ENCODE measurements around the gene PCOLCE2.

Gene PCOLCE2

GRCh38 chr3:142863930-142864920, 24.7 kb downstream of the PCOLCE2 start:
- no peak for DNase-seq (ENCODE audit: low spot score)

GRCh38 chr3:142863010-142863817, 25.7 kb downstream of the PCOLCE2 start:
- no peak for DNase-seq (ENCODE audit: low spot score)

GRCh38 chr3:142861926-142862325, 27.0 kb downstream of the PCOLCE2 start:
- DNase-seq (ENCODE audit: low spot score): no peak

- no peak for DNase-seq (ENCODE audit: low spot score)
These were observed 30.8 kb downstream of the PCOLCE2 start for GRCh38 chr3:142858043-142858442.

- no peak for DNase-seq (ENCODE audit: low spot score)
These were observed 31.8 kb downstream of the PCOLCE2 start for GRCh38 chr3:142857056-142857455.

DNA sequence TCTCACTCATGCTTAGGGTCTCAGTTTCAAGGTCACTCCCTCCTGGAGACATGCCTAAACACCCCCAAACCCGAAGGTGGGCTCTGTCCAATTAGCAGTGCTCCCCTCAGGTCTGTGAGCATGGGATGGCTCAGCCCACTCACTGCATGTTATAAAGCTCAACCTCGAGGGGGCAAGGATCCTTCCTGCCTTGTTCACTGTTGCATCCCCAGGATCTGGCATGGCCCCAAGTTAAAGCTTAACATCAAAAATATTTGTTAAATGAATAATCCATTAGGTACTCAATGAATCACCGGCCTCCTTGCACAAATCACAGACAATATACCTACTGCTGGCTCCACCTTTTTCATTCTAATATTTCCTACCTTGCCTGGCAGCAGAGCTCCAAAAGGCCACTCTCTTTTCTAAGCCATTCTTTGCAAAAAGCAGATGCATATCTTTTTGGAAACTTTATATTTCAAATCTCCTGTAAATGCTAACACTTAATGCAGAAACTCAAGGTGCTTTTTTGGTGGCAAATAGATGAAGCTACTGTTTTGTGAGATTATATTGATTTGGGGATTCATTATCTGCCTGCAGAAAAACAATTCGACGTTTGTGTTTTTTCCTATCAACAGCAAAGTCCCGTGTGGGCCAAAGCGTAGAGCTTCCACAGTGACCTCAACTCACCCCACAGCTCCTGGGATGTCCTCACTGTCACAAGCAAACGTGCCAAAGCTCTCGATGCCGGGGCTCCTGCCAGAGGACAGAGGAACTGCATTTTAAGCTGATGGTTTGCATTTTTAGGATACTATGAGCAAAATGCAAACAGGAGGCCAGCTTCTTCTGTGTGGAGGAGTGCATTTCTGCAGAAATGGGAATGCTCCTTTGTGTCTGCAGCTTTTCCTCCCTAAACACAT, 35.4 kb downstream of the PCOLCE2 start:
- no peak for DNase-seq (ENCODE audit: low spot score)

DNA sequence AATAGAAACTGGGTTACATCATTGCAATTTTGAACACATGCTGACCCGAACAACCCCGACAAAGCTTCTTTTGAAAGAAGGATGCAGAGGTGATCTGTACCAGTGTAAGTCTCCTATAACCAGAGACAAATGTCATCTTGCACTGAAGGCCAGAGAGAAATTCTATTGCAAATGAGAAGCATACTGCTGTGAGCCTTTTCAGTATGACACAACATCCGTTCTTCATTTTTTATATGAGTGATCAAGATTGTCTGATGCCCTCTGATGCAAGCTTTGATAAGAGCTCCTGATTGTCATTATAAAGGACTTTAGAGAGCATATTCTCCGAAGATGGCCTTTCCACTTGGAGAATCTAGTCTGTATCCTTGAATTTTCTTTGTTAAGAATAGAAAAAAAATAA, 36.9 kb downstream of the PCOLCE2 start:
- DNase-seq (ENCODE audit: low spot score): no peak

DNA sequence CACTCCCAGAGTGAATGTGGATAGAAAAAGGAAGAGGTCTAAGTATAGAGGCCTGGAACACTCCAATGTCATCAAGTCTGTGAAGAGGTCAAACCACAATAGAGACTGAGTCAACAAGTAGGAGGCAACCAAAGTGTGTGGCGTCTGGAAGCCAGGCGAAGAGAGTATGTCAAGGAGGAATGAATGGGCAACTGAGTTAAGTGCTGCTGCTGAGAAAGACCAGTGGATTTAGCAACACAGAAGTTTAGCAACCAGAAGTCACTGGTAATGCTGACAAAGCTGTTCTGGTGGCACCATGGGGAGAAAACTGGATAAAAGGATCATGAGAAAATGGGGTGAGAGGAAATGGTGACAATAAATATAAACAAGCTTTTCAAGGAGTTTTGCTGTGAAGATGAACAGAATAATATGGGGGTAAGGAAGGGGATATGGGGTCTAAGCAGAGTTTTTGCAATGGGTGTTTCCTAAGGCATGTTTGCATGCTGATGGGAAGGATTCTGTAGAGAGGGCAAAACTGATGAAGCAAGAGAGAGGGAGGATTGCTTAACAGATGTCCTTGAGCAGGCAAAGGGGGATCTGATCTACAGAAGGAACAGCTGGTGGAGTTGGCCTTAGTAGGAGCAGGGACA, 38.4 kb downstream of the PCOLCE2 start:
- no peak for DNase-seq (ENCODE audit: low spot score)

GRCh38 chr3:142849148-142849547, 39.7 kb downstream of the PCOLCE2 start:
- no peak for DNase-seq (ENCODE audit: low spot score)

DNA sequence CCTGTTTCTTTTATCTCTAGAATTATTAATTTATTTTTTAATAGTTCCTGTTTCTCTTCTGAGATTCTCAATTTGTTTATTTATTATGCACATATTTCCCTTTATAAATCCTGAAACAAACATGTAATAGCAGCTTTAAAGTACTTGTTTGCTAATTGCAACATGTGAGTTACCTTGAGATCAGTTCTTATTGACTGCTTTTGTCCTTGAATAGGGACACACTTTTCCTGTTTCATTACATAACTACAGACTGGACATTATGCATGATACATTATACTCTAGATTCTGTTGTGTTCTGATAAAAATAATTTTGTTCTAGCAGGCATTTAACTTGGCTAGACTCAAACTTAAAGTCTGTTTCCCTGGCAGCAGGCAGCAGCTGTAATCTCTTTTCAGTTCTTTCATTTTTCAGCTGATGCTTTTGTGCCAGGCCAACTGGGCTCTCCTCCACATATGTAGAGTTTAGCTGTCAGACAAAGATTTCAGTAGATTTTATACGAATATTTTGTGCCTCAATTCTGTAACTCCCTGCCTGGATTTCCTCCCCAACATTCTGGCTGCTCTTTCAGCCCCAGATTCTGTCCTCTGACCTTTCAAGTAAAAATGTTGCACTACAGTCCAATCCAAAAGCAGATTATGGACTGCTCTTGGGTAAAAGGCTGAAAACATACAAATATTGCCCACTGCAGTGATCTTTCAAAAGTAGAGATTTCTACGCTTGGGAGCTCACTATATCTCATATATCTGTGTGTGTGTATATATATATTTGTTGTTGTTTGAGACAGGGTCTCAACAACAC, 41.9 kb downstream of the PCOLCE2 start:
- DNase-seq (ENCODE audit: low spot score): no peak

DNA sequence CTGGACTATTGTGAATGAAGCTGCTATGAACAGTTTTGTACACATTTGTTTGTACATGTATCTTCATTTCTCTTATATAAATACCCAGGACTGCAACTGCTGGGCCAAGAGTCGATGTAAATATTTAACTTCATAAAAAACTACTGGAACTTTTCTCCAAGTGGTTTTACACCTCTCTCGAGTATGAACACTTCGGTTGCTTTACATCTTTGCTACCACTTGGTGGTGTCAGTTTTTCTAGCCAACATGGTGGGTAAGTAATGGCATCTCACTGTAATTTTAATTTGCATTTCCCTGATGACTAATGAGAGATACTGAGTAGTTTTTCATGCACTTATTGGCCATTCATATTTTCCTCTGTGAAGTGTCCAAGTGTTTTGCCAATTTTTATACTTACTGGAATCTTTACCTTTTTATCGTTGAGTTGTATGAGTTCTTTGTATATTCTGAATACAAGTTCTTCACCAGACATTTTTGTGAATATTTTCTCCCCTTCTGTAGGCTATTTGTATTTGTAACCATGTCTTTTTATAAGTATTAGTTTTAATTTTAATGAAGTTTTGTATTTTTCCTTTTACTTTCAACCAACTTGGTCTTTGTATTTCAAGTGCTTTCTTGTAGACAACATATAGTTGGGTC, 44.4 kb downstream of the PCOLCE2 start:
- peak; percentile 9 for DNase-seq (ENCODE audit: low spot score)

GRCh38 chr3:142839831-142840230, 49.1 kb downstream of the PCOLCE2 start:
- no peak for DNase-seq (ENCODE audit: low spot score)

DNA sequence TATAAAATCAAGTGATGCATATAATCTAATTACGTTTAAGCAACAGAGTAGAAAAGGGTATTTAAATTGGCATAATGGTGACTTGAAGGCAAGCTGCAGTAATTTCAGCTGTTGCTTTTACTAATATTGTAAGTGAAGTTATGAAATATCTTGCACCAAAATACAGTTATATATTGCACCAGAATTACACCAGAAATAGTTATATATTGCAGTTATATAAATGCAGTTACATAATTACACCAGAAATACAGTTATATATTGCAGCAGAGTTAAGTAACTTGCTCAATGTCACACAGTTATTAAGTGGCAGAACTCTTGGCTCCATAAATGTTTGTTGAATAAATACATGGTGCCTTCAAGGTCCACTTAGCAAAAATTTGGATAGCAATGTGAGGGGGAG, 51.4 kb downstream of the PCOLCE2 start:
- DNase-seq (ENCODE audit: low spot score): no peak

- DNase-seq (ENCODE audit: low spot score): peak; percentile 40
These were observed 60.1 kb downstream of the PCOLCE2 start for GRCh38 chr3:142828703-142829305.

DNA sequence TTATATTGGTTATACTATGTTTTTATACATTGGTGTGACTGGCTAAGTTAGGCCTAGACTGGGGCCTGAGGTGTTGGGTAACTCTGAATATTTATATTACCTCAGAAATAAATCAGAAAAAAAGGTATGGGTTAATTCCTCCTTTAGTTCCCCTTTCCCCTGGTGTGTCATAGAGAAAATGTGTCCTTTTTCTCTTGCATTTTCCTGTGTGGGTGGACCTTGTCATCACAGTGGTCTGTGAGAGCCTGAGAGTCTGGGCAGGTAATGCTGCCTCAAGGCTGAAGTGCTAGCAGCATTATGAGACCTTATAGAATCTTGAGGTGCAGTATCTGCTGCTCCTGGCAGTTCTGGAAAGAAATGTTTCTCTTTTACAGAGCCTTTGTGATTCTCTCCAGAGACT, 69.7 kb downstream of the PCOLCE2 start:
- DNase-seq (ENCODE audit: low spot score): no peak

DNA sequence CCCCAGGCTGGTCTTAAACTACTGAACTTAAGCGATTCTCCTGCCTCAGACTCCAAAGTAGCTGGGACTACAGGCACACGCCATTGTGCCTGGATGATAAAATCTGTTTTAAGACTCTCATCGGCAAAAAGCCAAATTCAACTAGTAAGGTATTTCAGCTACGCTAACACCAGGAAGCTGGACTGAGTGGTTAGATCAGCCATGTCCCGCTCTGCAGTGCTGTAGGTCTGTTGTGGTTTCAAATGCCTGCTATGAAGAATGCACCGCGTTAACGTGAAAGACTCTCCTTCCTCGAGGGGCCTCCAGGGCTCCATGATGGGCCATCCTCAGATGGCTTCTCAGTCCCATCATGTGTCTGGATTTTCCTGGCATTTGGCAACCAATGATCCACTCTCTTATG, 70.2 kb downstream of the PCOLCE2 start:
- no peak for DNase-seq (ENCODE audit: low spot score)

DNA sequence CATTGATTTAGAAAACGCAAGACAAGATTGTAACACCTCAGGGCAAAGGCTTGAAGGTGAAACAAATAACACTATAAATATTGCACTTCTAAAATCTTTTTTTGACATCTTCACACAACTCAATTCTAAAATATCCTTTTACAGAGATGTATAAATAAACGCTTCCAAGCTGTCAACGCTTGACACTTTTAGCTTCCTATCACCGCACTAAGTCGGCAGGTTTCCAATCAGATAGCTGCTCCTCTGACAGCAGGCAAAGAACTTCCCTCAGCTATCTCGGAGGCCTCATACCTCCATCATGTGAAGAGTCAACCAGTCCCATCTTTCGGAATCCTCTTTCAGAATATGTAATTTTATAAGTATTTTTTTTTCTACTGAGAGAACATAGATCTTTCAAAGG, 71.0 kb downstream of the PCOLCE2 start:
- no peak for DNase-seq (ENCODE audit: low spot score)

- no peak for DNase-seq (ENCODE audit: low spot score)
These were observed 71.5 kb downstream of the PCOLCE2 start for GRCh38 chr3:142817356-142817755.

DNA sequence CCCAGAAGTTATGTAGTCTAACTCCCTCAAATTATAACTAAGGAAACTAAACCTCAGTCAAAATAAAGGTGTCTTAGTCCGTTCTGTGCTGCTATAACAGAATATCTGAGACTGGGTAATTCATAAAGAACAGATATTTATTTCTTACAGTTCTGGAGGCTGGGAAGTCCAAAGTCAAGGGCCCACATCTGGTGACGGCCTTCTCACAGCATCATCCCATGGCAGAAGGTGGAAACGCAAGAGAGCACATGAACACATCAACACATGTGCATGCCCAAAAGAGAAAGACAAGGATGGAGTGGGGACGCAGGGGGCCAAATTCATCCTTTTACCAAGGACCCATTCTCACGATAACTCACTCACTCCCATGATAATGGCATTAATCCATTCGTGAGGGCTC, 73.1 kb downstream of the PCOLCE2 start:
- DNase-seq (ENCODE audit: low spot score): no peak

- DNase-seq (ENCODE audit: low spot score): no peak
These were observed 79.6 kb downstream of the PCOLCE2 start for GRCh38 chr3:142809259-142809658.
